HepG2 (cell line): Measurements from ENCODE around the gene LZTR1. TPM values are rescaled to one million over a fixed set of nuclear protein-coding genes. Genes with fewer than 3 reads are reported as not detected.

Experiments used
- ATAC-seq: fragments of 200-7000 bp; cut with Tn5 transposase; 3 replicates; pipeline ENCODE4 v1.9.1; 2020; ENCODE audit warnings: mild to moderate bottlenecking, moderate library complexity
- BruUV-seq: library from RNA; stranded (reverse); fragments of 400-500 nt; replicated peaks from 2 replicates; lab custom pipeline; 2021; lab: Mats Ljungman, UMichigan
- CTCF ChIA-PET: fragments of 300-600 bp; formaldehyde crosslinking; extraction: SDS; loops from one replicate; lab custom pipeline; 2021; ENCODE audit warnings: low total read pairs, inconsistent platforms, low intra/inter-chr PET ratio; lab: Yijun Ruan, JAX
- POLR2A ChIA-PET: fragments of 350-600 bp; sonication (Branson Sonifier 250); formaldehyde crosslinking; loops from one replicate; lab custom pipeline; 2020; ENCODE audit warnings: antibody characterized with exemption, inconsistent platforms; lab: Yijun Ruan, JAX
- DNase-seq: peaks from one replicate; pipeline ENCODE4 v3.0.0-alpha.2; 2015; ENCODE audit warnings: low spot score
- FAIRE-seq: peaks from 3 replicates; lab custom pipeline; 2011; peaks lifted over from hg19 to GRCh38; lab: Jason Lieb, UNC
- H2AFZ ChIP-seq: one replicate; pipeline ENCODE4 v1.6.1; 2011; ENCODE audit warnings: low read length, inconsistent platforms
- H3K27ac ChIP-seq: fragments of 300-600 bp; 3 replicates; pipeline ENCODE4 v1.8.0; 2011; ENCODE audit warnings: mixed run types, mild to moderate bottlenecking, mixed read lengths, low read length, inconsistent platforms; ENCODE audit not compliant: insufficient read depth; ENCODE audit errors: extremely low read length
- H3K27me3 ChIP-seq, 2 experiments: fragments of 200-600 bp in 1 of 2; 2 replicates in 1 of 2; 3 replicates in 1 of 2; pipeline versions ENCODE4 v1.6.0 to v1.8.0; 2011; ENCODE audit warnings: low read length in 2 of 2, mild to moderate bottlenecking in 2 of 2, moderate library complexity in 2 of 2, inconsistent platforms in 1 of 2; ENCODE audit not compliant: insufficient read depth in 2 of 2, control insufficient read depth in 1 of 2
- H3K36me3 ChIP-seq, 2 experiments: fragments of 200-600 bp in 1 of 2; replicated peaks in 1 of 2; 2 replicates in 1 of 2; 3 replicates in 1 of 2; pipeline versions ENCODE4 v1.5.1 to v1.8.0; 2011; ENCODE audit warnings: low read length in 2 of 2, inconsistent platforms in 1 of 2; ENCODE audit not compliant: insufficient read depth in 2 of 2, control insufficient read depth in 1 of 2
- H3K4me1 ChIP-seq: 2 replicates; pipeline ENCODE4 v1.5.1; 2012; ENCODE audit warnings: low read length, inconsistent platforms; ENCODE audit not compliant: insufficient read depth
- H3K4me2 ChIP-seq: 2 replicates; pipeline ENCODE4 v1.6.0; 2011; ENCODE audit warnings: low read depth, low read length, inconsistent platforms
- H3K4me3 ChIP-seq, 3 experiments: fragments of 200-600 bp in 1 of 3; sonication (generic), shearing (Covaris generic) in 1 of 3; replicated peaks in 1 of 3; 2 replicates each; pipeline ENCODE4 v1.5.1; 2011 to 2016; ENCODE audit warnings: low read length in 3 of 3, inconsistent platforms in 2 of 3, low read depth in 2 of 3, mild to moderate bottlenecking in 2 of 3, control low read depth in 1 of 3, mixed read lengths in 1 of 3; ENCODE audit not compliant: insufficient read depth in 1 of 3
- H3K79me2 ChIP-seq: one replicate; pipeline ENCODE4 v1.6.1; 2011; ENCODE audit warnings: low read length, inconsistent platforms; ENCODE audit not compliant: insufficient read depth
- H3K9ac ChIP-seq: 2 replicates; pipeline ENCODE4 v1.6.0; 2011; ENCODE audit warnings: mild to moderate bottlenecking, low read depth, low read length, inconsistent platforms; ENCODE audit not compliant: insufficient read depth
- H3K9me3 ChIP-seq: 2 replicates; pipeline ENCODE4 v1.5.1; 2012; ENCODE audit warnings: mild to moderate bottlenecking, low read length
- H4K20me1 ChIP-seq: 2 replicates; pipeline ENCODE4 v1.6.0; 2011; ENCODE audit warnings: inconsistent platforms, mild to moderate bottlenecking, low read length, moderate library complexity; ENCODE audit not compliant: insufficient read depth
- GABPB1 ChIP-seq: IDR thresholded peaks from 2 replicates; pipeline ENCODE4 v1.6.1; 2016; ENCODE audit warnings: mild to moderate bottlenecking, missing genetic modification reagents, moderate library complexity, missing compliant biosample characterization
- POGZ ChIP-seq: sonication (generic); formaldehyde crosslinking; IDR thresholded peaks from 2 replicates; pipeline ENCODE4 v1.4.0; 2020; ENCODE audit warnings: mild to moderate bottlenecking, missing genetic modification reagents
- RXRA ChIP-seq: sonication (generic); formaldehyde crosslinking; IDR thresholded peaks from 2 replicates; pipeline ENCODE4 v1.5.1; 2020; ENCODE audit warnings: missing genetic modification reagents
- SIN3A ChIP-seq: IDR thresholded peaks from 2 replicates; pipeline ENCODE4 v1.6.1; 2011; ENCODE audit warnings: low read depth, mild to moderate bottlenecking, control low read depth, low read length, borderline replicate concordance
- ZNF124 ChIP-seq: sonication (generic); formaldehyde crosslinking; IDR thresholded peaks from 2 replicates; pipeline ENCODE4 v1.4.0; 2020; ENCODE audit warnings: missing genetic modification reagents
- ZNF331 ChIP-seq: sonication (generic); formaldehyde crosslinking; IDR thresholded peaks from 2 replicates; pipeline ENCODE4 v1.4.0; 2020; ENCODE audit warnings: missing genetic modification reagents
- ZNF33A ChIP-seq: sonication (generic); formaldehyde crosslinking; IDR thresholded peaks from 2 replicates; pipeline ENCODE4 v1.5.1; 2020; ENCODE audit warnings: missing genetic modification reagents, mild to moderate bottlenecking, moderate library complexity, borderline replicate concordance
- ZNF619 ChIP-seq: sonication (generic); formaldehyde crosslinking; IDR thresholded peaks from 2 replicates; pipeline ENCODE4 v1.4.0; 2020; ENCODE audit warnings: mild to moderate bottlenecking, missing genetic modification reagents
- WGBS: methylation state at CpG from one replicate; pipeline ENCODE4 v1.1.6; 2017; ENCODE audit warnings: low lambda C conversion rate; 5-methylcytosine and 5-hydroxymethylcytosine counted together
- in situ Hi-C: cut with HindIII; loops from 2 replicates; pipeline ENCODE4 v1.10.0; 2017; ENCODE audit warnings: low pct_unique_long_range_greater_than_20kb; ENCODE audit not compliant: extremely low pct_ligation_motif_present
- intact Hi-C: fragments of 100-400 bp; cut with micrococcal nuclease; formaldehyde crosslinking; loops from one replicate; pipeline ENCODE4 v1.10.0; 2022; ENCODE audit not compliant: unreplicated experiment
- polyA plus RNA-seq, 8 experiments: library from polyadenylated mRNA; depleted of rRNA in 3 of 8; stranded (reverse) in 7 of 8; unstranded in 1 of 8; fragments of >200 nt; fragmentation: Illumina TruSeq in 4 of 8; extraction: Trizol in 4 of 8; gene quantifications; 2 replicates each; pipeline versions ENCODE4 v1.2.1 to v1.2.3, GENCODE V29; 2011 to 2016; ENCODE audit warnings: low read depth in 4 of 8, missing spikeins in 1 of 8, mixed read lengths in 1 of 8; ENCODE audit not compliant: insufficient read depth in 1 of 8
- total RNA-seq, 5 experiments: library from RNA; depleted of rRNA; stranded (reverse); fragments of >200 nt; fragmentation: Illumina TruSeq; extraction: Trizol; gene quantifications; 2 replicates each; pipeline ENCODE4 v1.2.3, GENCODE V29; 2016; ENCODE audit warnings: low read depth in 1 of 5
- TF ChIP-seq, protein P1 (sequence below): sonication (generic); formaldehyde crosslinking; IDR thresholded peaks from 2 replicates; pipeline ENCODE4 v1.4.0; 2020; ENCODE audit warnings: missing genetic modification reagents, mild to moderate bottlenecking, borderline replicate concordance
- TF ChIP-seq, protein P2 (sequence below): sonication (generic); formaldehyde crosslinking; IDR thresholded peaks from 2 replicates; pipeline ENCODE4 v1.5.0; 2020; ENCODE audit warnings: mild to moderate bottlenecking, missing genetic modification reagents
- TF ChIP-seq, protein P3 (sequence below): sonication (generic); formaldehyde crosslinking; IDR thresholded peaks from 2 replicates; pipeline ENCODE4 v1.4.0; 2020; ENCODE audit warnings: missing genetic modification reagents, borderline replicate concordance
- TF ChIP-seq, protein P4 (sequence below): sonication (generic); formaldehyde crosslinking; IDR thresholded peaks from 2 replicates; pipeline ENCODE4 v1.4.0; 2020; ENCODE audit warnings: missing genetic modification reagents, mild to moderate bottlenecking, borderline replicate concordance

Gene LZTR1
- total and polyA plus RNA-seq, 2 of the 13 experiments (the other 11 are each of a cell fraction or from before 2014, with no cell fraction given), result 21.8 to 22.4 TPM

DNA sequence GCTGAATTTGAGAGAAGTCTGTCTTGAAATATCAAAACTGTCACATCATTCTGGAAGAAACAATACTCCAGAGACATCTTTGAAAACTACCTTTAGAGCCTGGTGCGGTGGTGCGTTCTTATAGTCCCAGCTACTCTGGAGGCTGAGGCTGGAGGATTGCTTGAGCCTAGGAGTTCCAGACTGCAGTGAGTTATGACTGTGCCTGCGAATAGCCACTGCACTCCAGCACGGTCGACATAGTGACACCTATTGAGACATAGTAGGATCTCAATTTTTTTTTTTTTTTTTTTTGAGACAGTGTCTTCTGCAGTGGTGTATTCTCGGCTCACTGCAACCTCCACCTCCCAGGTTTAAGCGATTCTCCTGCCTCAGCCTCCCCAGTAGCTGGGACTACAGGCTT is 26.5 kb upstream of the LZTR1 start:
- ATAC-seq, result no peak
- peak overlapping the region; percentile 56 for H3K27ac ChIP-seq
- H3K4me2 ChIP-seq, result peak overlapping the region; percentile 94
- no peak for TF ChIP-seq ZNF33A (CRISPR knock-in tag)
- 0 out of 2 replicates have a peak, but pooled peaks have one; percentile 4 for TF ChIP-seq ZNF124
- 0 out of 2 replicates have a peak, but pooled peaks have one; percentile 3 for TF ChIP-seq ZNF331 (CRISPR knock-in tag)
- no peak for TF ChIP-seq RXRA
- TF ChIP-seq GABPB1, result no peak
- 0 out of 2 replicates have a peak, but pooled peaks have one; percentile 3 for TF ChIP-seq POGZ (CRISPR knock-in tag)
- 0 out of 2 replicates have a peak, but pooled peaks have one; percentile 2 for TF ChIP-seq ZNF619 (CRISPR knock-in tag)
- TF ChIP-seq, protein P1, sequence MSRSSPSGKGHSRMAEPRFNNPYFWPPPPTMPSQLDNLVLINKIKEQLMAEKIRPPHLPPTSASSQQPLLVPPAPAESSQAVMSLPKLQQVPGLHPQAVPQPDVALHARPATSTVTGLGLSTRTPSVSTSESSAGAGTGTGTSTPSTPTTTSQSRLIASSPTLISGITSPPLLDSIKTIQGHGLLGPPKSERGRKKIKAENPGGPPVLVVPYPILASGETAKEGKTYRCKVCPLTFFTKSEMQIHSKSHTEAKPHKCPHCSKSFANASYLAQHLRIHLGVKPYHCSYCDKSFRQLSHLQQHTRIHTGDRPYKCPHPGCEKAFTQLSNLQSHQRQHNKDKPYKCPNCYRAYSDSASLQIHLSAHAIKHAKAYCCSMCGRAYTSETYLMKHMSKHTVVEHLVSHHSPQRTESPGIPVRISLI (CRISPR knock-in tag), result peak; percentile 79; the same call in 1 of the 2 replicates
- TF ChIP-seq, protein P2, sequence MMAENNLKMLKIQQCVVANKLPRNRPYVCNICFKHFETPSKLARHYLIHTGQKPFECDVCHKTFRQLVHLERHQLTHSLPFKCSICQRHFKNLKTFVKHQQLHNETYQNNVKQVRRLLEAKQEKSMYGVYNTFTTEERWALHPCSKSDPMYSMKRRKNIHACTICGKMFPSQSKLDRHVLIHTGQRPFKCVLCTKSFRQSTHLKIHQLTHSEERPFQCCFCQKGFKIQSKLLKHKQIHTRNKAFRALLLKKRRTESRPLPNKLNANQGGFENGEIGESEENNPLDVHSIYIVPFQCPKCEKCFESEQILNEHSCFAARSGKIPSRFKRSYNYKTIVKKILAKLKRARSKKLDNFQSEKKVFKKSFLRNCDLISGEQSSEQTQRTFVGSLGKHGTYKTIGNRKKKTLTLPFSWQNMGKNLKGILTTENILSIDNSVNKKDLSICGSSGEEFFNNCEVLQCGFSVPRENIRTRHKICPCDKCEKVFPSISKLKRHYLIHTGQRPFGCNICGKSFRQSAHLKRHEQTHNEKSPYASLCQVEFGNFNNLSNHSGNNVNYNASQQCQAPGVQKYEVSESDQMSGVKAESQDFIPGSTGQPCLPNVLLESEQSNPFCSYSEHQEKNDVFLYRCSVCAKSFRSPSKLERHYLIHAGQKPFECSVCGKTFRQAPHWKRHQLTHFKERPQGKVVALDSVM (CRISPR knock-in tag), result peak; percentile 24; the same call in 1 of the 2 replicates
- TF ChIP-seq, protein P3, sequence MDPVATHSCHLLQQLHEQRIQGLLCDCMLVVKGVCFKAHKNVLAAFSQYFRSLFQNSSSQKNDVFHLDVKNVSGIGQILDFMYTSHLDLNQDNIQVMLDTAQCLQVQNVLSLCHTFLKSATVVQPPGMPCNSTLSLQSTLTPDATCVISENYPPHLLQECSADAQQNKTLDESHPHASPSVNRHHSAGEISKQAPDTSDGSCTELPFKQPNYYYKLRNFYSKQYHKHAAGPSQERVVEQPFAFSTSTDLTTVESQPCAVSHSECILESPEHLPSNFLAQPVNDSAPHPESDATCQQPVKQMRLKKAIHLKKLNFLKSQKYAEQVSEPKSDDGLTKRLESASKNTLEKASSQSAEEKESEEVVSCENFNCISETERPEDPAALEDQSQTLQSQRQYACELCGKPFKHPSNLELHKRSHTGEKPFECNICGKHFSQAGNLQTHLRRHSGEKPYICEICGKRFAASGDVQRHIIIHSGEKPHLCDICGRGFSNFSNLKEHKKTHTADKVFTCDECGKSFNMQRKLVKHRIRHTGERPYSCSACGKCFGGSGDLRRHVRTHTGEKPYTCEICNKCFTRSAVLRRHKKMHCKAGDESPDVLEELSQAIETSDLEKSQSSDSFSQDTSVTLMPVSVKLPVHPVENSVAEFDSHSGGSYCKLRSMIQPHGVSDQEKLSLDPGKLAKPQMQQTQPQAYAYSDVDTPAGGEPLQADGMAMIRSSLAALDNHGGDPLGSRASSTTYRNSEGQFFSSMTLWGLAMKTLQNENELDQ, result no peak
- peak; percentile 5; the same call in 1 of the 2 replicates for TF ChIP-seq SIN3A
- TF ChIP-seq, protein P4, sequence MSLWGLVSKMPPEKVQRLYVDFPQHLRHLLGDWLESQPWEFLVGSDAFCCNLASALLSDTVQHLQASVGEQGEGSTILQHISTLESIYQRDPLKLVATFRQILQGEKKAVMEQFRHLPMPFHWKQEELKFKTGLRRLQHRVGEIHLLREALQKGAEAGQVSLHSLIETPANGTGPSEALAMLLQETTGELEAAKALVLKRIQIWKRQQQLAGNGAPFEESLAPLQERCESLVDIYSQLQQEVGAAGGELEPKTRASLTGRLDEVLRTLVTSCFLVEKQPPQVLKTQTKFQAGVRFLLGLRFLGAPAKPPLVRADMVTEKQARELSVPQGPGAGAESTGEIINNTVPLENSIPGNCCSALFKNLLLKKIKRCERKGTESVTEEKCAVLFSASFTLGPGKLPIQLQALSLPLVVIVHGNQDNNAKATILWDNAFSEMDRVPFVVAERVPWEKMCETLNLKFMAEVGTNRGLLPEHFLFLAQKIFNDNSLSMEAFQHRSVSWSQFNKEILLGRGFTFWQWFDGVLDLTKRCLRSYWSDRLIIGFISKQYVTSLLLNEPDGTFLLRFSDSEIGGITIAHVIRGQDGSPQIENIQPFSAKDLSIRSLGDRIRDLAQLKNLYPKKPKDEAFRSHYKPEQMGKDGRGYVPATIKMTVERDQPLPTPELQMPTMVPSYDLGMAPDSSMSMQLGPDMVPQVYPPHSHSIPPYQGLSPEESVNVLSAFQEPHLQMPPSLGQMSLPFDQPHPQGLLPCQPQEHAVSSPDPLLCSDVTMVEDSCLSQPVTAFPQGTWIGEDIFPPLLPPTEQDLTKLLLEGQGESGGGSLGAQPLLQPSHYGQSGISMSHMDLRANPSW (CRISPR knock-in tag), result 0 out of 2 replicates have a peak, but pooled peaks have one; percentile 39
- no peak overlapping the region for H2AFZ ChIP-seq
- no peak for FAIRE-seq
- no peaks in the 10 kb centered on the region for H3K9me3 ChIP-seq
- H3K36me3 ChIP-seq, result peaks cover 1 to 4% of the 10 kb centered on the region in 2 experiments; a peak in 3 of 5 replicates
- no peaks in the 10 kb centered on the region for H4K20me1 ChIP-seq
- POLR2A ChIA-PET, result interaction anchor here (1.3 to 3.8 kb wide), 3 partner anchors 26 to 70 kb away, joined by 3 to 45 read pairs (median 22); partner anchors contain the start of gene LZTR1
- CTCF ChIA-PET, result no interaction called here
- no peaks in the 10 kb centered on the region; a peak in 1 of 5 replicates for H3K27me3 ChIP-seq
- WGBS, result 55% methylated on average over 6 of the region's 7 CpGs
- peaks cover 61% of the 10 kb centered on the region for H3K79me2 ChIP-seq
- H3K9ac ChIP-seq, result no peak overlapping the region
- peaks cover 70% of the 10 kb centered on the region for H3K4me1 ChIP-seq
- in situ Hi-C loops (no loop called here), intact Hi-C loops (loop anchor here (10.0 kb wide), 1 partner anchor 181 kb away; the partner anchor contains the start of gene SERPIND1)
- H3K4me3 ChIP-seq, result peak overlapping the region in 1 of 3 experiments; percentile 95; a peak in 2 of 6 replicates
- no peak for DNase-seq
- no TSS peak for BruUV-seq
